Panc1 (cell line): ENCODE data around the gene B4GALNT2. TPM values are rescaled to one million over a fixed set of nuclear protein-coding genes. Genes with fewer than 3 reads are reported as not detected.
"Not testable (repeated sequence)": the region's sequence is repeated elsewhere in the genome, so short reads cannot be mapped to it uniquely, and the experiment has no call there.

Experiments used
- ATAC-seq: fragments of 200-7000 bp; cut with Tn5 transposase; 2 replicates; pipeline ENCODE4 v1.9.1; 2020; ENCODE audit warnings: mild to moderate bottlenecking, moderate library complexity
- BruUV-seq: library from RNA; stranded (reverse); fragments of 400-500 nt; replicated peaks from 2 replicates; lab custom pipeline; 2021; lab: Mats Ljungman, UMichigan
- CTCF ChIA-PET: fragments of 300-600 bp; sonication (Branson Sonifier 250); formaldehyde crosslinking; loops from one replicate; lab custom pipeline; 2022; ENCODE audit warnings: antibody characterized with exemption; lab: Charles Lee
- POLR2A ChIA-PET: fragments of 300-600 bp; sonication (Branson Sonifier 250); formaldehyde crosslinking; loops from one replicate; lab custom pipeline; 2022; ENCODE audit warnings: antibody characterized with exemption; lab: Charles Lee
- DNase-seq: peaks from one replicate; pipeline ENCODE4 v3.0.0-alpha.2; 2010; ENCODE audit warnings: low read depth, low spot score
- H3K27ac ChIP-seq: 2 replicates; pipeline ENCODE4 v1.5.1; 2011; ENCODE audit warnings: mild to moderate bottlenecking, low read length, inconsistent platforms
- H3K27me3 ChIP-seq: fragments of 200-500 bp; sonication (Bioruptor generic); 2 replicates; pipeline ENCODE4 v1.6.0; 2014; ENCODE audit warnings: low read length, inconsistent platforms; ENCODE audit not compliant: control insufficient read depth, insufficient read depth
- H3K36me3 ChIP-seq: fragments of 200-500 bp; sonication (Bioruptor generic); 2 replicates; pipeline ENCODE4 v1.5.1; 2014; ENCODE audit warnings: inconsistent platforms, mild to moderate bottlenecking, low read length, moderate library complexity; ENCODE audit not compliant: control insufficient read depth, insufficient read depth
- H3K4me1 ChIP-seq: 2 replicates; pipeline ENCODE4 v1.5.1; 2011; ENCODE audit warnings: inconsistent platforms, mild to moderate bottlenecking, low read length, moderate library complexity; ENCODE audit not compliant: control insufficient read depth, insufficient read depth
- H3K4me3 ChIP-seq, 2 experiments: 2 replicates each; pipeline ENCODE4 v1.5.1; 2011 to 2012; ENCODE audit warnings: low read depth in 2 of 2, low read length in 2 of 2, mild to moderate bottlenecking in 2 of 2, inconsistent platforms in 1 of 2, moderate library complexity in 1 of 2
- H3K9me3 ChIP-seq: fragments of 200-500 bp; sonication (Bioruptor generic); 2 replicates; pipeline ENCODE4 v1.5.1; 2014; ENCODE audit warnings: low read depth, mild to moderate bottlenecking, inconsistent platforms, low read length, moderate library complexity; ENCODE audit not compliant: control insufficient read depth, insufficient read depth
- POLR2AphosphoS5 ChIP-seq: IDR thresholded peaks from 2 replicates; pipeline ENCODE4 v1.6.1; 2012; ENCODE audit warnings: mild to moderate bottlenecking, low read depth, low read length, moderate library complexity
- SIN3A ChIP-seq: IDR thresholded peaks from 2 replicates; pipeline ENCODE4 v1.6.1; 2012; ENCODE audit warnings: low read depth, mild to moderate bottlenecking, low read length, moderate library complexity, borderline replicate concordance; ENCODE audit not compliant: insufficient read depth
- TCF7L2 ChIP-seq: IDR thresholded peaks from 2 replicates; pipeline ENCODE4 v1.6.1; 2011; ENCODE audit warnings: mild to moderate bottlenecking, low read depth, low read length, inconsistent platforms
- in situ Hi-C: cut with HindIII; loops from 2 replicates; pipeline ENCODE4 v1.10.0; 2016; ENCODE audit warnings: low sequenced_read_pairs, low pct_unique_long_range_greater_than_20kb
- intact Hi-C: fragments of 100-400 bp; cut with micrococcal nuclease; formaldehyde crosslinking; loops from one replicate; pipeline ENCODE4 v1.10.0; 2022; ENCODE audit not compliant: unreplicated experiment
- total RNA-seq: library from RNA; stranded (reverse); gene quantifications from one replicate; pipeline ENCODE4 v1.2.1, GENCODE V29; 2021; ENCODE audit not compliant: unreplicated experiment
- TF ChIP-seq, protein P1 (sequence below), 2 experiments: IDR thresholded peaks; 2 replicates each; pipeline ENCODE4 v1.6.1; 2011 to 2012; ENCODE audit warnings: low read depth in 2 of 2, control low read depth in 1 of 2, low read length in 1 of 2, mild to moderate bottlenecking in 1 of 2, moderate library complexity in 1 of 2; ENCODE audit not compliant: insufficient read depth in 1 of 2
- TF ChIP-seq, protein P2 (sequence below): fragments of 450-650 bp; IDR thresholded peaks from 2 replicates; pipeline ENCODE4 v1.5.1; 2017; ENCODE audit warnings: mild to moderate bottlenecking

The B4GALNT2 gene
- total RNA-seq, 1 experiment from 2014 or later, result not detected

DNA sequence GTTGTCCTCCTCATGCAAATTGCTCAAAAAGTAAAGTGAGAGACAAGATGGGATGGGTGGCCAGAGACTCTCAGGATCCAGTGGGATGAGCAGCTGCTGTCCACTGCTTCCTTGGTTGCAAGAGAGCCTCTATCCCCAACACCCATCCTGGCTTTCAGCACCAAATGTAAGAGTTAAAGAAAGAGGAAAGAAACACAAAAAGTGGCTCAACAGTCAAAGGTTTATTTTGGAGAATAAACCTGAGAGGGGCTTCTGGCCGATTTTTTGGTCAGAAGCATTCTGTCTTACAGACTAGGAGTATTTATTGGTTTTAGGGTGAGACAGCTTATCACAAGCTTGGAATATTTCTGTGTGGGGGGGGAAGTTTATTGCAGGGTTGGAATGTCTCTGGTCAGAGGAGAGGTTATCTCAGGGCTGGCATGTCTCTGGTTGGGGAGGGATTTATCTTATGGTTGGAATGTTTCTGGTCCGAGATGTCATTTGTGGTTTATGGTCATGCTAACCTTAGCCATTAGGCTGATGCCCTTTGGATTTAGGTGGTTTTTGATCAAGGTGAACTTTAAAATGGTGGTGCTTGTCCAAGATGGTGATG lies 3.1 kb upstream of the B4GALNT2 start:
- H3K9me3 ChIP-seq, result peaks cover 12% of the 10 kb centered on the region; the same call in 1 of the 2 replicates
- intact Hi-C loops, in situ Hi-C loops, ATAC-seq, H3K27ac ChIP-seq, POLR2A ChIA-PET, H3K36me3 ChIP-seq, H3K4me1 ChIP-seq, H3K27me3 ChIP-seq, DNase-seq, H3K4me3 ChIP-seq, BruUV-seq, CTCF ChIA-PET: not testable (repeated sequence)

DNA sequence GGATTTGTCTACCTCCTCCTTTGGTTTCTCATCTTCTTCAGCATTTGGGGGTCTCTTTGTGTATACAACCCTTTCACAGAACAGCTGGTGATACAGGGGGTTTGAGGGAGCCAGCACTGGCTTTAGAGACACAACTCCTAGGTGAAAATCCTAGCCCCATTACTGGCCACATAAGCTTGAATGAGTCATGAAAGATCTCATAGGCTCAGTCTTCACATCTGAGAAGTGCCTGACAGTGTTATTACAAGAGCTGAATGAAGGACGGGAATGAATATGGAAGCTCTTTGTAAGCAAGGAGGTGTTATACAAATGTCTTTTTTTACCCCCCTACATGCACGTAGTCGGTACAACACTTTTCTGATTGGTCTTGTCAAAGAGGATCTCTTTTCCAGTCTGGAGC lies 1.7 kb upstream of the B4GALNT2 start:
- in situ Hi-C loops, result no loop called here
- ChIA-PET CTCF (no interaction called here), POLR2A (no interaction called here)
- no peak overlapping the region for H3K4me3 ChIP-seq
- H3K36me3 ChIP-seq, result no peaks in the 10 kb centered on the region
- BruUV-seq, result no TSS peak
- no peaks in the 10 kb centered on the region for H3K4me1 ChIP-seq
- DNase-seq (no peak), ATAC-seq (no peak)
- H3K27ac ChIP-seq, result no peak overlapping the region
- no peaks in the 10 kb centered on the region for H3K27me3 ChIP-seq
- intact Hi-C loops, result no loop called here
- TF ChIP-seq TCF7L2 (no peak), SIN3A (no peak), POLR2AphosphoS5 (no peak)
- TF ChIP-seq, protein P1, sequence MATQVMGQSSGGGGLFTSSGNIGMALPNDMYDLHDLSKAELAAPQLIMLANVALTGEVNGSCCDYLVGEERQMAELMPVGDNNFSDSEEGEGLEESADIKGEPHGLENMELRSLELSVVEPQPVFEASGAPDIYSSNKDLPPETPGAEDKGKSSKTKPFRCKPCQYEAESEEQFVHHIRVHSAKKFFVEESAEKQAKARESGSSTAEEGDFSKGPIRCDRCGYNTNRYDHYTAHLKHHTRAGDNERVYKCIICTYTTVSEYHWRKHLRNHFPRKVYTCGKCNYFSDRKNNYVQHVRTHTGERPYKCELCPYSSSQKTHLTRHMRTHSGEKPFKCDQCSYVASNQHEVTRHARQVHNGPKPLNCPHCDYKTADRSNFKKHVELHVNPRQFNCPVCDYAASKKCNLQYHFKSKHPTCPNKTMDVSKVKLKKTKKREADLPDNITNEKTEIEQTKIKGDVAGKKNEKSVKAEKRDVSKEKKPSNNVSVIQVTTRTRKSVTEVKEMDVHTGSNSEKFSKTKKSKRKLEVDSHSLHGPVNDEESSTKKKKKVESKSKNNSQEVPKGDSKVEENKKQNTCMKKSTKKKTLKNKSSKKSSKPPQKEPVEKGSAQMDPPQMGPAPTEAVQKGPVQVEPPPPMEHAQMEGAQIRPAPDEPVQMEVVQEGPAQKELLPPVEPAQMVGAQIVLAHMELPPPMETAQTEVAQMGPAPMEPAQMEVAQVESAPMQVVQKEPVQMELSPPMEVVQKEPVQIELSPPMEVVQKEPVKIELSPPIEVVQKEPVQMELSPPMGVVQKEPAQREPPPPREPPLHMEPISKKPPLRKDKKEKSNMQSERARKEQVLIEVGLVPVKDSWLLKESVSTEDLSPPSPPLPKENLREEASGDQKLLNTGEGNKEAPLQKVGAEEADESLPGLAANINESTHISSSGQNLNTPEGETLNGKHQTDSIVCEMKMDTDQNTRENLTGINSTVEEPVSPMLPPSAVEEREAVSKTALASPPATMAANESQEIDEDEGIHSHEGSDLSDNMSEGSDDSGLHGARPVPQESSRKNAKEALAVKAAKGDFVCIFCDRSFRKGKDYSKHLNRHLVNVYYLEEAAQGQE (IDR thresholded peaks at IDR 0.05; ENCODE audit: insufficient read depth in 1 of 2, low read depth in 2 of 2, low read length in 1 of 2), result no peak
- TF ChIP-seq, protein P2, sequence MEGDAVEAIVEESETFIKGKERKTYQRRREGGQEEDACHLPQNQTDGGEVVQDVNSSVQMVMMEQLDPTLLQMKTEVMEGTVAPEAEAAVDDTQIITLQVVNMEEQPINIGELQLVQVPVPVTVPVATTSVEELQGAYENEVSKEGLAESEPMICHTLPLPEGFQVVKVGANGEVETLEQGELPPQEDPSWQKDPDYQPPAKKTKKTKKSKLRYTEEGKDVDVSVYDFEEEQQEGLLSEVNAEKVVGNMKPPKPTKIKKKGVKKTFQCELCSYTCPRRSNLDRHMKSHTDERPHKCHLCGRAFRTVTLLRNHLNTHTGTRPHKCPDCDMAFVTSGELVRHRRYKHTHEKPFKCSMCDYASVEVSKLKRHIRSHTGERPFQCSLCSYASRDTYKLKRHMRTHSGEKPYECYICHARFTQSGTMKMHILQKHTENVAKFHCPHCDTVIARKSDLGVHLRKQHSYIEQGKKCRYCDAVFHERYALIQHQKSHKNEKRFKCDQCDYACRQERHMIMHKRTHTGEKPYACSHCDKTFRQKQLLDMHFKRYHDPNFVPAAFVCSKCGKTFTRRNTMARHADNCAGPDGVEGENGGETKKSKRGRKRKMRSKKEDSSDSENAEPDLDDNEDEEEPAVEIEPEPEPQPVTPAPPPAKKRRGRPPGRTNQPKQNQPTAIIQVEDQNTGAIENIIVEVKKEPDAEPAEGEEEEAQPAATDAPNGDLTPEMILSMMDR, result no peak
- peaks cover 12% of the 10 kb centered on the region; the same call in 1 of the 2 replicates for H3K9me3 ChIP-seq

DNA sequence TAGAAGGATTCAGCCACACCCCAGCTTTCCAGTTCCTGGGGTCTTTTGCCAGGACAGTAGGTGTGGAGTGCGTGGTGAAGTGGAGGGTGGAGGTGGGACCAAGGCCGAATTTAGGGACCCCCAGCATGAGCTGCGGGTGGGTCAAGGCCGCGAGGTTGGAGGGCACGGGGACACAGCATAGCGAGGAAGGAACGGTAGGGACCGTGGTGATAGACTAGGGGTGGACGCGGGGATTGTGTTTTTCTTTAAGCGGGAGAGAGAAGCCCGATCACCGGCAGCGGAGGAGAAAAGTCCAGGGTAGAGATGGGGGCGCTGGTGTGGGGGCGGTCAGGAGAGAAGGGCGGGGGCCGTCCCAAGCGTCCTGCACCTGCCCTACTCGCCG lies 261 bp upstream of the B4GALNT2 start:
- H3K36me3 ChIP-seq, result no peaks in the 10 kb centered on the region
- no peak overlapping the region for H3K4me3 ChIP-seq
- POLR2A ChIA-PET, result interaction anchor here (0.6 kb wide), 1 partner anchor 21 kb away, joined by 4 read pairs; no protein-coding TSS in a partner anchor
- intact Hi-C loops (no loop called here), in situ Hi-C loops (no loop called here)
- no peaks in the 10 kb centered on the region for H3K4me1 ChIP-seq
- CTCF ChIA-PET, result no interaction called here
- H3K27ac ChIP-seq, result no peak overlapping the region
- H3K9me3 ChIP-seq, result peaks cover 12% of the 10 kb centered on the region; the same call in 1 of the 2 replicates
- ATAC-seq (no peak), DNase-seq (no peak)
- BruUV-seq, result no TSS peak
- no peaks in the 10 kb centered on the region for H3K27me3 ChIP-seq
- TF ChIP-seq, protein P1 (IDR thresholded peaks at IDR 0.05; ENCODE audit: insufficient read depth in 1 of 2, low read depth in 2 of 2, low read length in 1 of 2), result no peak
- TF ChIP-seq TCF7L2 (no peak), POLR2AphosphoS5 (no peak), SIN3A (no peak)
- TF ChIP-seq, protein P2, result no peak
